Upper lobe of right lung (tissue), 1 donor: Measurements from ENCODE around the gene BAIAP2L2. TPM values are rescaled to one million over a fixed set of nuclear protein-coding genes. Genes with fewer than 3 reads are reported as not detected.

ENCODE experiments used
- ATAC-seq: fragments of 200-7000 bp; cut with Tn5 transposase; one replicate; pipeline ENCODE4 v1.9.1; 2020; ENCODE audit warnings: mild to moderate bottlenecking, moderate library complexity
- DNase-seq: peaks from one replicate; pipeline ENCODE4 v3.0.0-alpha.2; 2020
- H3K27ac ChIP-seq: fragments of 200-600 bp; one replicate; pipeline ENCODE4 v1.8.0; 2022
- H3K27me3 ChIP-seq: fragments of 200-600 bp; one replicate; pipeline ENCODE4 v1.8.0; 2022; ENCODE audit warnings: mild to moderate bottlenecking
- H3K36me3 ChIP-seq: fragments of 200-600 bp; one replicate; pipeline ENCODE4 v1.8.0; 2022
- H3K4me1 ChIP-seq: fragments of 200-600 bp; one replicate; pipeline ENCODE4 v1.8.0; 2022
- H3K4me3 ChIP-seq: fragments of 200-600 bp; one replicate; pipeline ENCODE4 v1.8.0; 2022; ENCODE audit warnings: mild to moderate bottlenecking
- H3K9me3 ChIP-seq: fragments of 200-600 bp; one replicate; pipeline ENCODE4 v1.8.0; 2022
- CTCF ChIP-seq: fragments of 200-600 bp; IDR thresholded peaks from one replicate; pipeline ENCODE4 v1.8.0; 2022; ENCODE audit warnings: antibody characterized with exemption
- intact Hi-C: fragments of 100-400 bp; cut with DNase I; formaldehyde crosslinking; loops from one replicate; pipeline ENCODE4 v1.11.0; 2022
- total RNA-seq: library from RNA; stranded (reverse); fragmentation: NEBNext Ultra II Directional; extraction: Animal tissue kit (Norgen Biotek cat#: 25700); gene quantifications from one replicate; pipeline ENCODE4 v1.2.1, GENCODE V29; 2021
- donor health status: DM: no; HTN: yes; CAD: no; lungs with severe emphysema.

The BAIAP2L2 gene
- total RNA-seq, 1 donor from 2014 or later = 0.29 TPM

GRCh38 chr22:38068641-38069371 is 41.7 kb downstream of the BAIAP2L2 start:
- intact Hi-C loops = no loop called here
- Histone ChIP-seq H3K36me3 (peaks cover 81% of the 10 kb centered on the region), H3K27me3 (no peaks in the 10 kb centered on the region), H3K4me1 (no peaks in the 10 kb centered on the region), H3K9me3 (no peaks in the 10 kb centered on the region), H3K27ac (no peak overlapping the region), H3K4me3 (no peak overlapping the region)
- ATAC-seq (no peak), DNase-seq (no peak)
- TF ChIP-seq CTCF = no peak

GRCh38 chr22:38067761-38068360 is 42.6 kb downstream of the BAIAP2L2 start:
- peaks cover 81% of the 10 kb centered on the region for H3K36me3 ChIP-seq
- no peak overlapping the region for H3K27ac ChIP-seq
- H3K4me1 ChIP-seq = no peaks in the 10 kb centered on the region
- H3K27me3 ChIP-seq = no peaks in the 10 kb centered on the region
- no peak for ATAC-seq
- no peak for DNase-seq
- TF ChIP-seq CTCF = no peak
- H3K9me3 ChIP-seq = no peaks in the 10 kb centered on the region
- intact Hi-C loops = no loop called here
- H3K4me3 ChIP-seq = no peak overlapping the region

- DNase-seq (no peak), ATAC-seq (no peak)
- Histone ChIP-seq H3K27me3 (no peaks in the 10 kb centered on the region), H3K36me3 (peaks cover 82% of the 10 kb centered on the region), H3K9me3 (no peaks in the 10 kb centered on the region), H3K4me3 (no peak overlapping the region), H3K27ac (no peak overlapping the region), H3K4me1 (no peaks in the 10 kb centered on the region)
- no peak for TF ChIP-seq CTCF
- intact Hi-C loops = no loop called here
Observed at GRCh38 chr22:38067028-38067415, 43.5 kb downstream of the BAIAP2L2 start.

GRCh38 chr22:38066381-38067027 is 44.0 kb downstream of the BAIAP2L2 start:
- ATAC-seq = no peak
- H3K4me3 ChIP-seq = no peak overlapping the region
- no peak for DNase-seq
- no peaks in the 10 kb centered on the region for H3K9me3 ChIP-seq
- TF ChIP-seq CTCF = no peak
- H3K36me3 ChIP-seq = peaks cover 78% of the 10 kb centered on the region
- intact Hi-C loops = no loop called here
- no peak overlapping the region for H3K27ac ChIP-seq
- H3K27me3 ChIP-seq = no peaks in the 10 kb centered on the region
- no peaks in the 10 kb centered on the region for H3K4me1 ChIP-seq

- TF ChIP-seq CTCF = no peak
- Histone ChIP-seq H3K4me1 (no peaks in the 10 kb centered on the region), H3K27ac (no peak overlapping the region), H3K4me3 (no peak overlapping the region), H3K9me3 (no peaks in the 10 kb centered on the region), H3K27me3 (no peaks in the 10 kb centered on the region), H3K36me3 (peaks cover 74% of the 10 kb centered on the region)
- intact Hi-C loops = no loop called here
- DNase-seq = no peak
- ATAC-seq = no peak
Observed at GRCh38 chr22:38065539-38065938, 44.9 kb downstream of the BAIAP2L2 start.
